Measurements from ENCODE around the gene ZNF611. TPM values are rescaled to one million over a fixed set of nuclear protein-coding genes. Genes with fewer than 3 reads are reported as not detected.

Gene ZNF611
- total RNA-seq, 1 experiment from 2014 or later = 25.5 TPM

- Histone ChIP-seq H3K36me3 (ENCODE audit: low read depth) (no peaks in the 10 kb centered on the region), H4K20me1 (ENCODE audit: insufficient read depth) (no peaks in the 10 kb centered on the region)
- CTCF ChIA-PET = no interaction called here
Observed at GRCh38 chr19:52692431-52693008, 42.3 kb downstream of the ZNF611 start.

GRCh38 chr19:52691737-52692136 is 43.1 kb downstream of the ZNF611 start:
- H3K4me3 ChIP-seq = no peak overlapping the region; the same call in 1 of the 2 replicates
- H3K4me1 ChIP-seq (replicated peaks; ENCODE audit: insufficient read depth) = peaks cover 21% of the 10 kb centered on the region
- H3K79me2 ChIP-seq (ENCODE audit: low read depth) = peaks cover 21% of the 10 kb centered on the region
- no peak overlapping the region for H2AFZ ChIP-seq
- H3K27me3 ChIP-seq (ENCODE audit: insufficient read depth, low read depth) = no peaks in the 10 kb centered on the region
- H3K9me2 ChIP-seq (ENCODE audit: insufficient read depth) = no peaks in the 10 kb centered on the region
- CTCF ChIA-PET = no interaction called here
- no peaks in the 10 kb centered on the region for H4K20me1 ChIP-seq (ENCODE audit: insufficient read depth)
- H3K27ac ChIP-seq = no peak overlapping the region
- no TSS peak for BruUV-seq (replicated peaks)
- intact Hi-C loops (cut with micrococcal nuclease; ENCODE audit: unreplicated experiment) = no loop called here
- DNase-seq = no peak
- TF ChIP-seq EZH2 (IDR thresholded peaks at IDR 0.05; ENCODE audit: low read depth) = no peak
- TF ChIP-seq CTCF (conservative IDR thresholded peaks at IDR 0.05) = no peak
- POLR2A ChIA-PET (ENCODE audit: unreplicated experiment) = no interaction called here
- H3F3A ChIP-seq (ENCODE audit: insufficient read depth, low read depth) = peaks cover 20% of the 10 kb centered on the region
- no peak overlapping the region for H3K4me2 ChIP-seq
- H3K36me3 ChIP-seq (ENCODE audit: low read depth) = no peaks in the 10 kb centered on the region
- peaks cover 31% of the 10 kb centered on the region for H3K9me3 ChIP-seq (ENCODE audit: insufficient read depth, low read depth)

More at GRCh38 chr19:52692431-52693008, 42.3 kb downstream of the ZNF611 start:
- Histone ChIP-seq H3K4me1 (replicated peaks; ENCODE audit: insufficient read depth) (peaks cover 18% of the 10 kb centered on the region), H2AFZ (no peak overlapping the region), H3K9me3 (ENCODE audit: insufficient read depth, low read depth) (peaks cover 31% of the 10 kb centered on the region), H3K27ac (no peak overlapping the region), H3K79me2 (ENCODE audit: low read depth) (peaks cover 21% of the 10 kb centered on the region), H3F3A (ENCODE audit: insufficient read depth, low read depth) (peaks cover 16% of the 10 kb centered on the region; the same call in 1 of the 2 replicates), H3K4me3 (no peak overlapping the region), H3K4me2 (no peak overlapping the region), H3K27me3 (ENCODE audit: insufficient read depth, low read depth) (no peaks in the 10 kb centered on the region), H3K9me2 (ENCODE audit: insufficient read depth) (no peaks in the 10 kb centered on the region)
- DNase-seq = no peak
- TF ChIP-seq CTCF (conservative IDR thresholded peaks at IDR 0.05) (no peak), EZH2 (IDR thresholded peaks at IDR 0.05; ENCODE audit: low read depth) (no peak)
- BruUV-seq (replicated peaks) = no TSS peak
- POLR2A ChIA-PET (ENCODE audit: unreplicated experiment) = interaction anchor here (0.6 kb wide), 1 partner anchor 1477 kb away, joined by 12 read pairs; no protein-coding TSS in a partner anchor
- intact Hi-C loops (cut with micrococcal nuclease; ENCODE audit: unreplicated experiment) = no loop called here

- H3K4me1 ChIP-seq (replicated peaks; ENCODE audit: insufficient read depth) = peaks cover 26% of the 10 kb centered on the region
- peak overlapping the region; percentile 91; the same call in 1 of the 2 replicates for H3K4me3 ChIP-seq
- H3K9me2 ChIP-seq (ENCODE audit: insufficient read depth) = no peaks in the 10 kb centered on the region
- H3K4me2 ChIP-seq = peak overlapping the region; percentile 98; the same call in 1 of the 2 replicates
- TF ChIP-seq CTCF (conservative IDR thresholded peaks at IDR 0.05) = no peak
- TF ChIP-seq EZH2 (IDR thresholded peaks at IDR 0.05; ENCODE audit: low read depth) = no peak
- H3K36me3 ChIP-seq (ENCODE audit: low read depth) = no peaks in the 10 kb centered on the region
- H3K27ac ChIP-seq = no peak overlapping the region
- ChIA-PET POLR2A (ENCODE audit: unreplicated experiment) (no interaction called here), CTCF (interaction anchor here (0.6 to 0.7 kb wide), 2 partner anchors 10 to 44 kb away, joined by 3 to 6 read pairs; no protein-coding TSS in a partner anchor)
- no peak overlapping the region for H2AFZ ChIP-seq
- BruUV-seq (replicated peaks) = no TSS peak
- no peaks in the 10 kb centered on the region for H3K27me3 ChIP-seq (ENCODE audit: insufficient read depth, low read depth)
- H3K79me2 ChIP-seq (ENCODE audit: low read depth) = peaks cover 24% of the 10 kb centered on the region
- intact Hi-C loops (cut with micrococcal nuclease; ENCODE audit: unreplicated experiment) = no loop called here
- peaks cover 31% of the 10 kb centered on the region for H3K9me3 ChIP-seq (ENCODE audit: insufficient read depth, low read depth)
- no peak for DNase-seq
- peaks cover 24% of the 10 kb centered on the region for H3F3A ChIP-seq (ENCODE audit: insufficient read depth, low read depth)
- no peaks in the 10 kb centered on the region for H4K20me1 ChIP-seq (ENCODE audit: insufficient read depth)
Observed at GRCh38 chr19:52691215-52691610, 43.6 kb downstream of the ZNF611 start.
